Esophagus squamous epithelium (tissue), 4 donors: Measurements from ENCODE around the gene RASA3.

ENCODE experiments used
- POLR2A ChIP-seq, 4 donors: fragments of 450-650 bp; IDR thresholded peaks; one replicate each; pipeline ENCODE4 v1.6.1; 2017; ENCODE audit warnings: antibody characterized with exemption in 4 of 4, mild to moderate bottlenecking in 4 of 4, moderate library complexity in 3 of 4
- TF ChIP-seq, protein P1 (sequence below), 6 experiments: fragments of 450-650 bp in 4 of 6; fragments of 200-600 bp in 2 of 6; sonication (generic) in 2 of 6; IDR thresholded peaks; one replicate each; pipeline ENCODE4 v1.5.1; 2016 to 2019; ENCODE audit warnings: antibody characterized with exemption in 6 of 6, mild to moderate bottlenecking in 4 of 6, moderate library complexity in 4 of 6

DNA sequence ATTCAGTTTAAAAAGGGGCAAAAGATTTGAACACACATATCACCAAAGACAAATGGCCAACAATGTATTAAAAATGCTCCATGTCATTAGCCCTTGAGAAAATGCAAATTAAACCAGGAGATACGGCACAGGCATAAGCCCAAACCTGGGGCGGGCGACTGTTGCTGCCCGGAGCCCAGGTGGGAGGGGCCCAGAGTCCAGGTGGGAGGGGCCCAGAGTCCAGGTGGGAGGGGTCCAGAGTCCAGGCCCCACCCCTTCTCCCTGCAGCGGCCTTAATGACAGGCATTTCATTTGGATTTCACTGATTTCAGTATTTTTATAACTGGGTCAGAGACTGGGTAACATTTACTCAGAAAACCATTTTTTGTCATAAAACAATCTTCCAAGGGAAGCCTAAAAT lies 78.2 kb downstream of the RASA3 start:
- TF ChIP-seq, protein P1, sequence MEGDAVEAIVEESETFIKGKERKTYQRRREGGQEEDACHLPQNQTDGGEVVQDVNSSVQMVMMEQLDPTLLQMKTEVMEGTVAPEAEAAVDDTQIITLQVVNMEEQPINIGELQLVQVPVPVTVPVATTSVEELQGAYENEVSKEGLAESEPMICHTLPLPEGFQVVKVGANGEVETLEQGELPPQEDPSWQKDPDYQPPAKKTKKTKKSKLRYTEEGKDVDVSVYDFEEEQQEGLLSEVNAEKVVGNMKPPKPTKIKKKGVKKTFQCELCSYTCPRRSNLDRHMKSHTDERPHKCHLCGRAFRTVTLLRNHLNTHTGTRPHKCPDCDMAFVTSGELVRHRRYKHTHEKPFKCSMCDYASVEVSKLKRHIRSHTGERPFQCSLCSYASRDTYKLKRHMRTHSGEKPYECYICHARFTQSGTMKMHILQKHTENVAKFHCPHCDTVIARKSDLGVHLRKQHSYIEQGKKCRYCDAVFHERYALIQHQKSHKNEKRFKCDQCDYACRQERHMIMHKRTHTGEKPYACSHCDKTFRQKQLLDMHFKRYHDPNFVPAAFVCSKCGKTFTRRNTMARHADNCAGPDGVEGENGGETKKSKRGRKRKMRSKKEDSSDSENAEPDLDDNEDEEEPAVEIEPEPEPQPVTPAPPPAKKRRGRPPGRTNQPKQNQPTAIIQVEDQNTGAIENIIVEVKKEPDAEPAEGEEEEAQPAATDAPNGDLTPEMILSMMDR (IDR thresholded peaks at IDR 0.05), result no peak
- no peak for TF ChIP-seq POLR2A (IDR thresholded peaks at IDR 0.05)
